ENCODE measurements around the gene PDE4D.
"Not testable (repeated sequence)": the region's sequence is repeated elsewhere in the genome, so short reads cannot be mapped to it uniquely, and the experiment has no call there.

The PDE4D gene

DNA sequence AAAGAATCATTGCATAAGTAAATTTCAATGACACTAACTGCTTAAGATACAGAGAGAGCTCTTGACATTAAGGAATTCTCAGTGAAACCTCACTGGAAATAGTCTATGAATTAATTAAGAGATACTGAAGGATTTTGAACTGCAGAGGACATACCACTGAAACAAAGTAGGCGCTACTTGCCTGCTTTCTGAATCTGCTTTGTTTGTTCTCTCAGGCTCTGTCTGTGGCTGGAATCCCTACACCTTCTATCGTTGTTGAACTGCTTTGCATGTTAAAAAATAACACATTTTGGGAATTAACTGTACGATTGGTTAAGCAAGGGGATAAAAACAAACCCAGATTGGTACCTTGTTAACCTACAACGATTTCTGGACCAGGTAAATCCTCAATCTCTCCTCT lies 435.2 kb downstream of the PDE4D start:
- DNase-seq = no peak

DNA sequence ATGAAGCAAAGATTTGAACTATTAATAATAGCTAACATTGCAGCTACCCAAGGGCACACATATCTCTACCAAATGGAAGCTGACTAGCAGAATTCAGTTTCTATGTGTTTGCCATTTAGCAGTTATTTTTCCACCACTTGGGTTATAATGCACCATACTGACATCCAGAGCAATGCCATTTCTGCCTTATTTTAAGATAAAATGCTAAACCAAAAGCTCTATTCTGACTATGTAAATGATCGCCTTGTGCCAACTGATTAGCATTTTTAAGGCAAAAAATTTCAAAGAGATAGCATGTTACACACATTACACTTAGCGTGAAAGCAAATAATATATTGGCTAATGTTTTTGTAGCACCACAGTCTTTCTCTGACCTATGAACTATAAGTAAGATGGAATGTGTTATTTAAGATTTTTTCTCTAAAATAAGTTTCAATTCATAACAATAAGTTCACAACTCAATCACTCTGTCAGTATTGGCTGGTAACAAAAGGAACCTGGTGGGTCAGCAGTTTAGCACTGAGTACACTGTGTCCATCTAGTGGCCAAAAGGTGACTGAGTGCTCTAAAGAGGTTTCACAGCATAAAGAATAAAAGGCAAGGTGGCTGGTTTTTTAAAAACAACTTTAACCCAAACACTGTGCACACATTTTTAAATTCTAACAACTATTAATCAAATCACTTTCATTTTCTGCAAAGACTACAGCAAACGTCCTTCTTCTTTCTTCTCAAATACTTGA lies 443.5 kb downstream of the PDE4D start:
- DNase-seq = no peak

DNA sequence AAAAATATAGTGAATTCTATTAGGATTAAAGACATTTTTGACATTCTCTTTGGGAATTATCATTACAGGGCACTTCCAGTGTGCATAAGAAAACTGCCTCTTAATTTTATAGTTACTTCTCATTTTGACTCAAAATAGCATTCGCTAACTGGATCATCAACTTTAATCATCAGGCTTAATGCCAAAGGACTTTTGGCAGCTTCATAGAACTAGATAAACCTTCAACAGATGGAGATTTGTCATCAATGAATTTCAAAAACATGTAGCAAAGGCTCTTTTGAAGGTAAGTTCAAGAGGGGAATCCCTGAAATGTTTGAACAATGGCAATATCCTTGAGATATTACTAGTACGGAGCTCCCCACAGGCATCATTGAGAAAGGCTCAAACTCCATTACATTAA lies 447.2 kb downstream of the PDE4D start:
- no peak for DNase-seq

DNA sequence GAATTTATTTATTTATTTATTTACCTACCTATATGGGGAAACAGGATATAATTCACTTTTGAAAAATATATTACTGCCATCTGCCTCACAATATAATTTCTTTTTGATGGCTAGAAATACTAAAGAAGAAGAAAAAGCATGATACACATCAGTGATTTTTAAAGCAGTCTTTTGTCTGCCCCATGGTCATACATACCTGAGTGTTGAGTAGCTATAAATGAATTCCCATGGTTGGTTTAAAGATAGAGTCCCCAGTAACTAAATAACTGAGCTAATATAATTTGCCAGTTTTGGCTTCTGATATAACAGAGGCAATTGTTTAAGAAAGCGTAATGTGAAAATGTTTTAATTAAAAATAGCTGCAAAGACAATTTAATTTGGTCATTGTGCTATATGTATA lies 447.8 kb downstream of the PDE4D start:
- DNase-seq = no peak

DNA sequence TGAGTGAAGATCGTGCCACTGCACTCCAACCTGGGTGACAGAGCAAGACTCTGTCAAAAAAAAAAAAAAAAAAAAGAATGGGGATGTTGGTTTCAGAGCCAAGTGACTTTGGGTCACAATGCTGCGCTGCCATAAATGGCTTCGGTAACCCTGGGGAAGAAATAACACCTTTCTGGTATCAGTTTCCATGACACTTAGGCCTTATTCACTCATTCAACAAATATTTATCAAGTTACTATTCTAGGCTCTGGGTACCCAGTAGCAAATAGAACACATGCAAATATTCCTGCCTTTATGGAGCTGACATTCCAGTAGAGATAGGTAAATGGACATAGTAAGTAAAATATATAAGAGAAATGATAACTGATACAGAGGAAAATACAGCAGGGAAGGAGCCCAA lies 454.2 kb downstream of the PDE4D start:
- DNase-seq = no peak

DNA sequence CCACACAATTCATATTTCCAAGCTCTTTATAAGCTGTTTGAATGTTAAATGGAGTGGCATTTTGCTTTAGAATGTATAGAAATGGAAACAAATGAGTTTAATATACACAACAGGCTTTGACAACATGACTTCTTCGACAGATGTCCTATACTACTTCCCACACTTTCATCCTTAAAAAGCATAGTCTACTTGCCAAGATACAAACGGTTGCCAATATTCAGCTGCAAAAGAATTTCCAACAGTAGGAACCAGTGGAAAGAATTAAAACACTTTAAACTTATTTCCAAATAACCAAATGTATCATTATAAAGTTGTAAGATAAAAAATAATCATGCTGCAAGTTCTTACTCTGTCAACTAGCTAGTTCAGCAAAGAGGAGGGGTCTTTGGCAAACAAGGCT lies 456.4 kb downstream of the PDE4D start:
- DNase-seq = no peak

DNA sequence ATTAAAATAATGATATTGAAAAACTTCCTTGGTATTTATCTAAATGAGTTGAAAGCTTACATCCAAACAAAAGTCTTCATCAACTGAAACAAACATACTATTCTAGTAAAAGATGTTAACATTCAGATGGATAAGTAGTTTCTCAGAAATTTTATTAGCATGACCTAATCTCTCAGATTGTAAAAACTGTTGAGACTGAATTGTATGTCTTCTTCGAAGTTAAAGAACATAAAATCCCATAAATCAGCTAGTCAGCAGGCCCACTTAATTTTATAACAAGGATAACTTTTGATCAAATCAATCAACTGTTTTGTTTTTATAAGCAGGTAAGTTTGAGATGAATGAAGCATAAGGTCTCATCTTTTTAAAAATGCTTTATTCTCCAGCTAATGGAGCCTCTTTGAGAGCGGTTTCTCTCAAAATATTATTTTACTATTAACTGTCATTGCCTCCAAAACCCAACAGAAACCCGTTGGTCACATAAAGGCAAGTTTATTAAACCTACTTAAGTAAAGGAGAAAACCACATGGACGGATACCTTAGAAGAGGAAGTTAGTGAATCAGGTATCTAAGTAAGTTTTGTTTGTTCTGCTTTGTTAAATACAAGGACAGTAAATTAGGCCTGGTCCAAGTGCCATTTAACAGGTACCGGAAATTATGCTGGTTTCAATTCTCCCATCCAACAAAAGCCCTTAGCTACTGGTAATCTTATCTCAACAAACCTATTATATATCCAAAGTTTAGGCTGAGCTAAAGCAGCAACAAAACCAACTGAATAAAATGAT lies 457.0 kb downstream of the PDE4D start:
- no peak for DNase-seq

DNA sequence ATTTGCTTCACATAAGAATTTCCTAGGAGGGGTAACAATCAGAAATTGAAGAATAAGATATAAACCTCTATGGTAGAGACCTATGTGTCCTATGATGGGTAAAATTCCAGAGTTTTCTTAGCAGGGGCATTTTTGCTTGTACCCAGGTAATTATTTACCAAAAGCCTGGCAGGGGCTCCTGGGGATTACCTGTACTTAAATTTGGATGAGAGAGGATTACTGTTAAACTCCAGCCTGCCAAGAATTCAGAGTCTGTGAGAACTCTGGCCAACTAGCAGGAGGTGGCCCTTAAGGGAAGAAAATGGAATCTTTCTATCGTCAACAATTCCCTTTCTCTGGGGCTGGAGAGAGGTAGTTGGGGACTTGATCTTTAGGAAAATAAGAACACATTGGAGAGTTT lies 460.4 kb downstream of the PDE4D start:
- no peak for DNase-seq

DNA sequence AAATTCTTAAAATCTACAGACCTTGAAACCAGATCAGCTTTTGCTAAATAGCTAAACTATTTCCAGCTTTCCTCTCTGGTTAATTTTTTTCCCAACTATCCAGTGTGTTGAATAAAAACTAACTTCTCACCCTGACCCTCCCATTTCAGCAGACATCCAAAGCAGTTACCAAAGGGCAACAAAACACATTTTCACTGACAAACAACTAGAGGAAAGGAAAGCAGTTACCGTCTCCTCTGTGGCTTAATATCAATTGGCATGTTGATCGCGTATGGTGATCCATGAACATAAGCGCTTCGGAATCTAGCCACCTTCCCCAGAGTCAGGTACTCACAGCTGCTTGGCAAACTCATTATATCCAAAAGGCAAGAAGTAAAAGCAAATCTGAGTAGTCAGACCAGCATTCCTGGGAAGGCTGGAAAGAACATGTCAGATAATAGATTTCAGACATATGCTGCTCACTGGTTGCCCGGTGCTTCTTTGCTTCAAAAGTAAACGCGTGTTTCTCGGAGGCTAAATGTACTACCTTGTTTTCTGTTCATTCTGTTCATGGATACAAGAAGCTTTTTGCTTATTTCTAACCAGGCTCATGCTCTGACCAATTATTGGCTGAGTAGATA lies 463.4 kb downstream of the PDE4D start:
- no peak for DNase-seq

DNA sequence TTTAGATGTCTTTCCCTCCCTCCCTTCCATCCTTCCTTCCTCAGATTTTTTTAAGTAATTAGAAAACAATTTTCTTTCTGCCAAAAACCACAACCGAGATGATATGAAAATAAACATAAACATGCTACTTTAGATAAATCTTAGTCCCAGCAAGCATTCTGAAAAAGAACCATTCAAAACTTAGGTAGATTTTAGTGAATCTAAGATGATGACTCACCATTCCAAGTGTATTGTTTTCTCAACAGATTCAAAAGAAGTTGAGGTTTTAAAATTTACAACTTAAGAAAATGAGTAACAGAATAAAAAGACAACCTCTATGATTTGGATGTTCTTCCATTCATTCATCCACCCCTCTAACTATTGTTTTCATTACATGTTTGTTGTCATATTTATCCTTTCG lies 465.1 kb downstream of the PDE4D start:
- DNase-seq = no peak

DNA sequence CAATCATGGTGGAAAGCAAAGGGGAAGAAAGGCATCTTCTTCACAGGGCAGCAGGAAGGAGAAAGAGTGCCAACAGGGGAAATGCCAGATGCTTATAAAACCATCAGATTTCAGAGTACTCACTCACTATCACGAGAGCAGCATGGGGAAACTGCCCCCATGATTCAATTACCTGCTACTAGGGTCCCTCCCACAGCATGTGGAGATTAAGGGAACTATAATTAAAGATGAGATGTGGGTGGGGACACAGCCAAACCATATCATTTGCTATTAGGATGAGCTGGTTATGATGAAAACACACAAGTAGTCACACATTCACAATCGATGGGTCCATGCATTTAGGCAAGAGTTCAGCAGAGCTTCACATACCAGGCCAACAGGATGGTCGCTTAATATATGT lies 469.0 kb downstream of the PDE4D start:
- DNase-seq = no peak

DNA sequence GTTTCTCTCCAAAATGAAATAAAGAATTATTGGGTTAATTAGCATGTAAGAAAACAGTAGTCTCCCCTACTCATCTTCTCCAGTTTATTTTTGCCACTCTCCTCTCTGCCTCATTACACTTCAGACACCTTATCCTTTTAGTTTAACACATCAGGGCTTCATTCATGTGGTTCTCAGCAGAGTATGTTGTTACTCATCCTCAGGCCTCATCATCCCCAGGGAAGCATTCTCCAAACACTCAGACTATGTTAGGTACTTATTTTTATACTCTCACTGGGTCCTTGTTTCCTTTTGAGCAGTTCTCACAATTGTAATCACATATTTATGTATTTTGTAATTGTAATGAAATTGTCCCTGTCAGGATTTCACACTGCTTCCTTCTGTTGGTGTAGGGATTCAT lies 470.5 kb downstream of the PDE4D start:
- no peak for DNase-seq

DNA sequence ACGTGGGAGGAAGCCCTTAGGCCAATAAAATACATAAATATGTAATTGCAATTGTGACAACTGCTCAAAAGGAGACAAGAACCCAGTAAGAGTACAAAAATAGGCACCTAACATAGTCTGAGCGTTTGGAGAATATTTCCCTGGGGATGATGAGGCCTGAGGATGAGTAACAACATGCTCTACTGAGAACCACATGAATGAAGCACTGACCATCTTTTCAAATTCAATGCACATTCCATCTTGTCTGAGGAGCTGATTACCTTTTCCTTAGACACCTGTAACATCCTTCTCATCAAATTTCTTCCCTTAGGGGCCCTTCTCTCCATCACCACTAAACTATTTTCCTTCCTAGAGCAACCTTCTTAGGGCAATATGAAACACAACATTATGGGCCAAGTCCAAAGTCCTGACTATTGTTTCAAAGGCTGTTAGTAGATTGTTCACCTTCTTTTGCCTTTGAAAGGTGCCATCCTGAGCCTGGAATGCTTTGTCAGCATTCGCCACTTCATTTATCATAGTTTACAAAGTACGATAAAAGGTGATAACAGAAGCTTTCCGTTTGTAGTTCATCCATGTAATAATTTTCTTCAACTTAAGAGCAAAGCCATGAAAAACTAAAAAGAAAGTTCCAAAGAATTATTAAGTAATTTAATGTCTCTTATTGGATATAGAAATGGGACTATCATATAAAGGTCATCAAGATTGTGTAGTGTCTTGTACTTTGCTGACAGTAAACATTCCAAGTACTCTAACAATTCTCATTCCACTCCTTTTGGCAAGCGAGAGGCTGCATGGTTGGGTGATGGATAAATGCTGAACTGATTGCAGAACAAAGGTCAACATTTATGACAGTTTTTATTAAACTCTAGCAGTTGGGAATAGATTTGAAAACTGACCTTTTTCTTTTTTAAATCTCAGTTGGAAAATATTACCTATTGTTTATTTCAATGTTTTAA lies 471.3 kb downstream of the PDE4D start:
- DNase-seq = no peak

DNA sequence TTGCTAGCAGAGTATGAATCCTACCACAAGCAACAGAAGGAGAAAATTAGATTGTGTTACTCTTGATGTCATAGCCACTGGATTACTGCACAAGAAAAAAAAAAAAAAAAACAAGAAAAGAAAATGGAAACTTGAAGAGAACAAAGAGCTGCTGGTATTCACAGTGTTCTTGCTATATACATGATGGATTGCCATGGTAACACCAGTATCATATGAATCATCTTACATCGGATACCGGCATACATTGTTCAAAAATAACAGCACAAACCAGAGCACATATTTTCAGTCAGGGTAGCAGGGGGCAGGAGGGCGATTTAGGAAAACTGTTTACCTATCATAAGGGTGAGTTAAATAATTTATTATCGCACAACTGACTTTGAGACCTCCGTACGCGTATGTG lies 472.9 kb downstream of the PDE4D start:
- DNase-seq = no peak

DNA sequence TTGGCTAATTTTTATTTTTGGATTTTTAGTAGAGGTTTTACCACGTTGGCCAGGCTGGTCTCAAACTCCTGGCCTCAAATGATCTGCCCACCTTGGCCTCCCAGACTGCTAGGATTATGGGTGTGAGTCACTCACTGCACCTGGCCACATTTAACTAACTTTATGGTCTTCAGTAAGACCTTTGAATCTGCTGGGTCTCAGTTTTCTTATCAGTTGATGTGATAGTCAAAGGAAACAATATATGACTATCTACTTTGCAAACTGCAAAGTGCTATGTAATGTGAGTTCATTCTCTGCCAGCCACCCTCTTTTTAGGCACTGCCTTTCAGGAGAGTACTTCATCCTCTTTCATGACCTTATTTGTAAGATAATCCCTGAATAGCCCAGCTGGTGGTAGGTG lies 474.7 kb downstream of the PDE4D start:
- DNase-seq = no peak

DNA sequence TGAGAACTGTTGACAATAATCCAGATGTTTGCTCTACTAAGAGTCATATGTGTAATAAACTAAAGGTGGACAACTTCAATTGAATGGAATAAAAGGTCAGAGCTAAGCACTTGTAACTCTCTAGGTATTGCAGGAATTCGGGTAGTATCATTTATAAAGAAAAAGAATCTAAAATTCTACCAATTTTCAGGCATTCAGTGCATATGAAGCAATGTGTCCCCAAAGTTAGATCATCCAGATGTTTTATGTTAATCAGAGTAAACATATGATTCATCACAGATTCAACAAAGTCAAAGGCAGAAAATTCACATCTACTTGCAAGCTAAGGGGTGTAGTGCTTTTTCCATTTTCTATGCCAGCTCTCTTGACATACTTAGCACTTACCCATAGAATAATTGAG lies 477.1 kb downstream of the PDE4D start:
- DNase-seq = no peak

DNA sequence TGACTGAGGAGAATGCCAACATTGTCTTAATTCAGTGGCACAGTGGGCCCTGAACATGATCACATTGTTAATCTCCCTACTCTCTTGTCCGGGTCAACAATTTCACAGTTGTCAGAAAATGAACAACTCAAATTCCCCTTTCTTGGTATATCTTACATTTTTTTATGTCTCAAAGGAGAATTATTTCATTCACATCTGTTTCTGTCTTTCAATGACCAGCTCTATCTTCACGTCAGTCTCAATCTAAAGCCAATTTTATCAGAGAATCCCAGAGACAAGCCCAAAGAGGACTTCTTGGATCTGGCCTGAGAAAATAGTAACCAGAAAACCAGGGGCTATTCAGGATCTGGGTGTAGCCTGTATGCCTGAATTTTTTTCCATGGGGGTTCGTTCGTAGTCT lies 477.5 kb downstream of the PDE4D start:
- no peak for DNase-seq

DNA sequence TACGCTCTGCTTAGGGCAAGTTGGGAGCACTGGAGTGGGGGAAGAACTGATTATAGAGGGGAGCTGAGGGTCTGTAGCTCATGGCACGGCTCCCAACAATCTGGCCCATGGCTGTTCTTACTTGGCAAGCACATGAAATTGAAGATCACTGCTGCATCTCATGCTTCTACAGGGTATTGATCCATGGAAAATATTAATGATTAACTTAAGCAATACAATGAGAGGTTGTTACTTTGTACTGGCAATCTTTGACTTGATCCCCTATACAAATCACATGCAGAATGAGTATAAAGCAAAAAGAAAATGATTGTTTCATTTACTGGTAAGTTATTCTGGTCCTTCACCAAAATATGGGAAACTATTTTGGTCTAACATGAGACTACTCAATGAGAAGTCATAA lies 481.1 kb downstream of the PDE4D start:
- no peak for DNase-seq

DNA sequence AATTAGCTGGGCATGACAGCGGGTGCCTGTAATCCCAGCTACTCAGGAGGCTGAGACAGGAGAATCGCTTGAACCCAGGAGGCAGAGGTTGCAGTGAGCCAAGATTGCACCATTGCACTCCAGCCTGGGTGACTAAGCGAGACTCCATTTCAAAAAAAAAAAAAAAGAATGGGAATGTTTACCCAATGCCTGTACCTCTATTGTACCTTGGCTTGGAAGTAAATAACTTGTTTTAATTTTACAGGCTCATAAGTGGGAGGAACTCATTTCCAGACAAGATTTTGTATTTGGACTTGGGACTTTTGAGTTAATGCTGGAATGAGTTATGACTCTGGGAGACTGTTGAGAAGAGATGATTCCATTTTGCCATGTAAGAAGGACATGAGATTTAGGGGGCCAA lies 484.5 kb downstream of the PDE4D start:
- not testable (repeated sequence) for DNase-seq

DNA sequence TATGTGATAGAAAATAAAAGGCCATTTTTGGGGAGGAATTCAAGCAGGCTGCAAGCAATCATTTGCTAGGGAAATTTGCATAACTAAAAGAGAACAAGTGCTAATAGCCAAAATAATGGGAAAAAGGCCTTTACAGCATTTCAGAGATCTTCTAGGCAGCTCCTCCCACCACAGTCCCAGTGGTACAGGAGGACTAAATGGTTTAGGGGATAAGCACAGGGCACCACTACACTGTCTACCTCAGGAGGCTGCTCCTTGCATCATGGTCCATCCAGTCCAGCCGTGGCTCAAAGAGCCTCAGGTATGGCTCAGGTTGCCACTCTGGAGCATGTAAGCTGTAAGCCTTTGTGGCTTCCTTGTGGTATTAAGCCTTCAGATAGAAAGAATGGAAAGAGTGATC lies 485.6 kb downstream of the PDE4D start:
- DNase-seq = no peak

DNA sequence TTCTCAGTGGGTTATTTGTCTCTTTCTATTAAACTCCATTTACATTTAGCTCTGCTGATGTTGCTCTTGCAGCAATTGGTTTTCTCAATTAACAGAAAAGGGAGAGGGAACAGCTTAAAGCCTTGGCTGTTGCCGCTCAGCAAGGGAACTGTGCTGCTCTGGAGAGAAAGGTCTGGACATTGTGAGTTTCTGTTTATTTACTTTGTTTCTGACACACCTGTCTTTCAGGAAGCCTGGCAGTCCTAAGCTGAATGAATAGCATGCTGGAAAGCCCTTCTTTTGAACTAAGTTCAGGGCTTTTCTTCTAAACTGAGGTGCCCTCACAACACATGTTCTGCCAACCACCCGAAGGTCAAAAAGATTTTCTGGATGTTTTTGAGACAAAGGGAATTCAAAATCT lies 491.9 kb downstream of the PDE4D start:
- no peak for DNase-seq

DNA sequence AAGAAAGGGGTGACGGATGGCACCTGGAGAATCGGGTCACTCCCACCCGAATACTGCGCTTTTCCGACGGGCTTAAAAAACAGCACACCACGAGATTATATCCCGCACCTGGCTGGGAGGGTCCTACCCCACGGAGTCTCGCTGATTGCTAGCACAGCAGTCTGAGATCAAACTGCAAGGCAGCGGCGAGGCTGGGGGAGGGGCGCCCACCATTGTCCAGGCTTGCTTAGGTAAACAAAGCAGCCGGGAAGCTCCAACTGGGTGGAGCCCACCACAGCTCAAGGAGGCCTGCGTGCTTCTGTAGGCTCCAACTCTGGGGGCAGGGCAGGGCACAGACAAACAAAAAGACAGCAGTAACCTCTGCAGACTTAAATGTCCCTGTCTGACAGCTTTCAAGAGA lies 498.6 kb downstream of the PDE4D start:
- not testable (repeated sequence) for DNase-seq

Measured in NCI-H1092 (cell line).